Esophagus muscularis mucosa (tissue), 4 donors: Measurements from ENCODE around the gene CEACAM16. TPM values are rescaled to one million over a fixed set of nuclear protein-coding genes. Genes with fewer than 3 reads are reported as not detected.

Source experiments
- DNase-seq: peaks from one replicate; pipeline ENCODE4 v3.0.0-alpha.2; 2017; ENCODE audit errors: extremely low spot score
- H3K27ac ChIP-seq, 4 donors: fragments of 200-600 bp; sonication (generic); replicated peaks in 1 of 4; 1 replicate in 3 of 4; 2 replicates in 1 of 4; pipeline ENCODE4 v1.5.1; 2016 to 2019; ENCODE audit warnings: mild to moderate bottlenecking in 1 of 4
- H3K27me3 ChIP-seq, 4 donors: fragments of 200-600 bp; sonication (generic); one replicate each; pipeline versions ENCODE4 v1.5.1 to v1.6.0; 2016 to 2019
- H3K36me3 ChIP-seq, 4 donors: fragments of 200-600 bp; sonication (generic); one replicate each; pipeline ENCODE4 v1.5.1; 2016 to 2019
- H3K4me1 ChIP-seq, 4 donors: fragments of 200-600 bp; sonication (generic); one replicate each; pipeline ENCODE4 v1.5.1; 2016 to 2019
- H3K4me3 ChIP-seq, 4 donors: fragments of 200-600 bp; sonication (generic); 1 replicate in 2 of 4; 2 replicates in 2 of 4; pipeline ENCODE4 v1.5.1; 2016 to 2019; ENCODE audit warnings: mild to moderate bottlenecking in 4 of 4, moderate library complexity in 1 of 4
- H3K9me3 ChIP-seq, 4 donors: fragments of 200-600 bp; sonication (generic); 1 replicate in 3 of 4; 2 replicates in 1 of 4; pipeline ENCODE4 v1.5.1; 2016 to 2019
- EP300 ChIP-seq: sonication (generic); formaldehyde crosslinking; IDR thresholded peaks from one replicate; pipeline ENCODE4 v1.6.1; 2017; ENCODE audit warnings: antibody characterized with exemption
- POLR2A ChIP-seq: fragments of 450-650 bp; IDR thresholded peaks from one replicate; pipeline ENCODE4 v1.6.1; 2017; ENCODE audit warnings: antibody characterized with exemption, moderate library complexity, mild to moderate bottlenecking, low read depth
- POLR2AphosphoS5 ChIP-seq, 2 donors: sonication (generic); formaldehyde crosslinking; IDR thresholded peaks; one replicate each; pipeline ENCODE4 v1.6.1; 2017; ENCODE audit warnings: antibody characterized with exemption in 2 of 2
- WGBS: methylation state at CpG from one replicate; pipeline ENCODE4 v1.1.5; 2018; 5-methylcytosine and 5-hydroxymethylcytosine counted together
- intact Hi-C: fragments of 100-400 bp; cut with DNase I; formaldehyde crosslinking; loops from one replicate; pipeline ENCODE4 v1.15.1; 2023
- total RNA-seq, 4 donors: library from RNA; depleted of rRNA; stranded (reverse); fragments of >200 nt; gene quantifications; one replicate each; pipeline versions ENCODE4 v1.1.0 to v1.2.1, GENCODE V29; 2016
- TF ChIP-seq, protein P1 (sequence below), 3 experiments: fragments of 200-600 bp in 2 of 3; fragments of 450-650 bp in 1 of 3; sonication (generic) in 2 of 3; IDR thresholded peaks; one replicate each; pipeline ENCODE4 v1.5.1; 2017 to 2019; ENCODE audit warnings: antibody characterized with exemption in 3 of 3, mild to moderate bottlenecking in 2 of 3, moderate library complexity in 1 of 3

CEACAM16 gene
- total RNA-seq, 4 donors from 2014 or later, result not detected

DNA sequence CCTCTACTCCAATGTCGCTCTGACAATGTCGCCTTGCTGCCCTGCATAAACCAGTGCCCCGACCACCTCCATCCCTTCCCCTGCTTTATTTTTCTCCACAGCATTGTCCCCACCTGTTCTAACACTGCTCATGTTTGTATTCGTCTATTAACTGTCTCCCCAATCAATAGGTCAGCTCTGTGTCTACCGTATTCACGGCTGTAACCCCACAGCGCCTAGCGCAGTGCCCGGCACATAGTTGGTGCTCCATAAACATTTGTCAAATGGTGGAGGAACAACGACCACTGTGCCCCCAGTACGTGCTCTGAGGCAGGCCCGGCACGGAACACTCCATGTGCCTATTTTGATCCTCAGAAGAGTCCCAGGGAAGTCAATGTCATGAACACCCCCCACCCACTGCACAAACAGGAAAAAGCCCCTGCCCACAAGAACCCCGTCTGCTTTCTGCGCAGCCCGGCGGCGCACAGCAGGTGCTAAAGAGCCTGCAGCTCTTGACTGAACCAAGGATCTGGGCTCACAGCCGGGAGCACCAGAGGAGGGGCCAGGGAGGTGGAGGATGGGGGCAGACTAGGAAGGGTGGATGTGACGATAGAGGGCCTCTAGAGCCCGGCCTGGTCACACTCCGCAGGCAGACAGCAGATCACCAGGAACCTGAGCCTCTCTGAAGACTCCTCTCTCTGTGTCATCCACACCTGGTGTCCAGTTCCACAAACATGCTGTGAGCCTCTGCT, 1.8 kb upstream of the CEACAM16 start:
- Histone ChIP-seq H3K4me3 (no peak overlapping the region), H3K36me3 (no peaks in the 10 kb centered on the region), H3K27me3 (peaks cover 0 to 19% (median 0%) of the 10 kb centered on the region in 4 donors), H3K27ac (no peak overlapping the region), H3K4me1 (peaks cover 0 to 16% (median 2%) of the 10 kb centered on the region in 4 donors), H3K9me3 (no peaks in the 10 kb centered on the region)
- intact Hi-C loops, result no loop called here
- 73% methylated on average over 12 of the region's 22 CpGs for WGBS
- DNase-seq, result no peak
- TF ChIP-seq POLR2AphosphoS5 (IDR thresholded peaks at IDR 0.05), result no peak
- no peak for TF ChIP-seq EP300
- no peak for TF ChIP-seq POLR2A
- TF ChIP-seq, protein P1, sequence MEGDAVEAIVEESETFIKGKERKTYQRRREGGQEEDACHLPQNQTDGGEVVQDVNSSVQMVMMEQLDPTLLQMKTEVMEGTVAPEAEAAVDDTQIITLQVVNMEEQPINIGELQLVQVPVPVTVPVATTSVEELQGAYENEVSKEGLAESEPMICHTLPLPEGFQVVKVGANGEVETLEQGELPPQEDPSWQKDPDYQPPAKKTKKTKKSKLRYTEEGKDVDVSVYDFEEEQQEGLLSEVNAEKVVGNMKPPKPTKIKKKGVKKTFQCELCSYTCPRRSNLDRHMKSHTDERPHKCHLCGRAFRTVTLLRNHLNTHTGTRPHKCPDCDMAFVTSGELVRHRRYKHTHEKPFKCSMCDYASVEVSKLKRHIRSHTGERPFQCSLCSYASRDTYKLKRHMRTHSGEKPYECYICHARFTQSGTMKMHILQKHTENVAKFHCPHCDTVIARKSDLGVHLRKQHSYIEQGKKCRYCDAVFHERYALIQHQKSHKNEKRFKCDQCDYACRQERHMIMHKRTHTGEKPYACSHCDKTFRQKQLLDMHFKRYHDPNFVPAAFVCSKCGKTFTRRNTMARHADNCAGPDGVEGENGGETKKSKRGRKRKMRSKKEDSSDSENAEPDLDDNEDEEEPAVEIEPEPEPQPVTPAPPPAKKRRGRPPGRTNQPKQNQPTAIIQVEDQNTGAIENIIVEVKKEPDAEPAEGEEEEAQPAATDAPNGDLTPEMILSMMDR (IDR thresholded peaks at IDR 0.05), result no peak

DNA sequence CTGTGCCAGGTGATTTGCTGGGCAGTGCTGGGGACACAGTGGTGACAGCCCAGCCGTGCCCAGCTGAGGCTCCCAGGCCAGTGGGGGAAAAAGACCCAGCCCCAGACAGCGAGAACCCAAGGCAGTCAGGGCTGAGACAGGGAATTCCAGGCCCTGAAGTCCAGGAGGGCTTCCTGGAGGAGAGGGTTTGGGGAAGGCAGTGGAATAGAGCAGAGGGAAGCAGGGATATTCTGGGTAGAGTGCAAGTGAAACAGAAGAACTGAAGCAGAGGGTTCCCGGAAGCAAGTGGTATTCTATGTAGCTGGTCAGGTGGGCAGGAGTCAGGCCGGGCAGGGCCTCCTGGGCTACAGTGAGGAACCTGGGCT, 1.3 kb upstream of the CEACAM16 start:
- H3K4me1 ChIP-seq, result peaks cover 0 to 10% (median 0%) of the 10 kb centered on the region in 4 donors
- H3K27me3 ChIP-seq, result peaks cover 0 to 19% (median 0%) of the 10 kb centered on the region in 4 donors
- TF ChIP-seq, protein P1 (IDR thresholded peaks at IDR 0.05), result no peak
- no peak for TF ChIP-seq EP300
- TF ChIP-seq POLR2AphosphoS5 (IDR thresholded peaks at IDR 0.05), result no peak
- no peak for TF ChIP-seq POLR2A
- intact Hi-C loops, result no loop called here
- no peaks in the 10 kb centered on the region for H3K9me3 ChIP-seq
- DNase-seq, result no peak
- H3K27ac ChIP-seq, result no peak overlapping the region
- no peak overlapping the region for H3K4me3 ChIP-seq
- 89% methylated on average over 4 of the region's 4 CpGs for WGBS
- no peaks in the 10 kb centered on the region for H3K36me3 ChIP-seq

DNA sequence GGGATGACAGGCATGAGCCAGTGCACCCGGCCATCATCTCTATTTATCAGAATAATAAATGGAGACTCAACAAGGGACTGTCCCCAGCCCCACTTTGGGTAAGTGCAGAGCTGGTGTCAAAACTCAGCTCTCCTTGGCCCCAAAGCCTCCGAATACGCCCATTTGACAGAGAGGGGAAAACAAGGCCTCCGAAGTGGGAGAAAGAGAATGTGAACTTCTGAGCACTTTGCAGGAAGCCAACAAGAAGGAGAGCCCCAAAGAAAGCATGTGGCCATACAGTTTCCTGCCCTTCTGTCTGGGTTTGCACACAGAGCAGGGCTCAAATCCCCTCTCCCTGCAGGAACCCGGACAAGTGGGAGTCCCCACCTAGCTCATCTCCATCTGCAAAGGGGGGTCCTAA, 1.6 kb downstream of the CEACAM16 start:
- TF ChIP-seq, protein P1 (IDR thresholded peaks at IDR 0.05), result no peak
- no peak for TF ChIP-seq EP300
- no peak for TF ChIP-seq POLR2AphosphoS5 (IDR thresholded peaks at IDR 0.05)
- TF ChIP-seq POLR2A, result no peak
- intact Hi-C loops, result no loop called here
- no peak for DNase-seq
- no peak overlapping the region for H3K4me3 ChIP-seq
- H3K36me3 ChIP-seq, result no peaks in the 10 kb centered on the region
- WGBS, result 95% methylated on average over 4 of the region's 5 CpGs
- H3K27me3 ChIP-seq, result peaks cover 0 to 19% (median 0%) of the 10 kb centered on the region in 4 donors
- no peaks in the 10 kb centered on the region for H3K4me1 ChIP-seq
- H3K27ac ChIP-seq, result no peak overlapping the region
- H3K9me3 ChIP-seq, result no peaks in the 10 kb centered on the region

DNA sequence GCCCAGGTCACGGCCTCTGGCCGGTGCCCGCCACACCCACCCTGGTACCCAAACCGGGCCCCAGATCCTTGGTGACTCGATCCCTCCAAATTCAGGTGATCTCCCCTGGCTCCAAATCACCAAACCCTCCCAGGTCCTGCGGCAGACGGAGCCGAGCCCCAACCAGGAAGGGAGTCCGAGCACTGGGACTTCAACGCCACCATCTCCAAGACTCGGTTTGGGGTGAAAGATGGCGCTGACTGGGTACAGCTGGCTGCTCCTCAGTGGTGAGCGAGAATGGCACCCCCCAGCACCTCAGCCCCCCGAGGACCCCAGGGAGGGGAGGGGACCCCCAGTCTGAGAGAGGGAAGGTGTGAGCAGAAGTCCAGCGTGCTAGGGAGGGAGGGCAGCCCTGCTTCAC, 2.3 kb downstream of the CEACAM16 start:
- TF ChIP-seq POLR2A, result no peak
- TF ChIP-seq, protein P1 (IDR thresholded peaks at IDR 0.05), result no peak
- no peak for TF ChIP-seq POLR2AphosphoS5 (IDR thresholded peaks at IDR 0.05)
- no peak for TF ChIP-seq EP300
- intact Hi-C loops, result no loop called here
- H3K27ac ChIP-seq, result no peak overlapping the region
- no peaks in the 10 kb centered on the region for H3K36me3 ChIP-seq
- 83% methylated on average over 11 of the region's 15 CpGs for WGBS
- no peaks in the 10 kb centered on the region for H3K9me3 ChIP-seq
- no peak for DNase-seq
- H3K4me3 ChIP-seq, result no peak overlapping the region
- H3K4me1 ChIP-seq, result no peaks in the 10 kb centered on the region
- peaks cover 0 to 19% (median 0%) of the 10 kb centered on the region in 4 donors for H3K27me3 ChIP-seq
